Aorta (tissue), 5 donors: ENCODE measurements around the gene CLUH. TPM values are rescaled to one million over a fixed set of nuclear protein-coding genes. Genes with fewer than 3 reads are reported as not detected.
A peak's percentile ranks its signal among the peaks of the same experiment; 100 is the strongest.

ENCODE experiments used
- ATAC-seq: fragments of 200-7000 bp; cut with Tn5 transposase; one replicate; pipeline ENCODE4 v1.9.1; 2022; ENCODE audit warnings: moderate library complexity; ENCODE audit not compliant: low FRiP score
- DNase-seq, 2 donors: peaks; one replicate each; pipeline ENCODE4 v3.0.0-alpha.2; 2020
- H3K27ac ChIP-seq, 2 donors: one replicate each; pipeline ENCODE4 v1.5.1; 2013; ENCODE audit warnings: low read length in 2 of 2, mild to moderate bottlenecking in 2 of 2, moderate library complexity in 2 of 2, control low read depth in 1 of 2, inconsistent platforms in 1 of 2, low read depth in 1 of 2
- H3K27me3 ChIP-seq, 2 donors: one replicate each; pipeline ENCODE4 v1.6.1; 2013; ENCODE audit warnings: control low read depth in 1 of 2, low read length in 1 of 2, mild to moderate bottlenecking in 1 of 2, moderate library complexity in 1 of 2; ENCODE audit not compliant: insufficient read depth in 2 of 2, control insufficient read depth in 1 of 2
- H3K36me3 ChIP-seq, 2 donors: one replicate each; pipeline ENCODE4 v1.6.1; 2013; ENCODE audit warnings: control low read depth in 1 of 2, low read length in 1 of 2, mild to moderate bottlenecking in 1 of 2; ENCODE audit not compliant: insufficient read depth in 2 of 2, control insufficient read depth in 1 of 2
- H3K4me1 ChIP-seq, 2 donors: one replicate each; pipeline ENCODE4 v1.6.1; 2013; ENCODE audit warnings: low read length in 2 of 2, control low read depth in 1 of 2, mild to moderate bottlenecking in 1 of 2, moderate library complexity in 1 of 2; ENCODE audit not compliant: insufficient read depth in 2 of 2, control insufficient read depth in 1 of 2
- H3K4me3 ChIP-seq, 2 donors: one replicate each; pipeline ENCODE4 v1.5.1; 2013; ENCODE audit warnings: low read length in 2 of 2, control low read depth in 1 of 2, mild to moderate bottlenecking in 1 of 2
- H3K9me3 ChIP-seq: one replicate; pipeline ENCODE4 v1.6.1; 2013; ENCODE audit warnings: mild to moderate bottlenecking, low read length; ENCODE audit not compliant: control insufficient read depth
- WGBS, 2 donors: extraction: QIAGEN DNeasy Blood & Tissue Kit; methylation state at CpG; one replicate each; pipeline ENCODE4 v1.1.7; 2013; 5-methylcytosine and 5-hydroxymethylcytosine counted together
- intact Hi-C, 2 donors: fragments of 100-400 bp; cut with DNase I; formaldehyde crosslinking; loops; one replicate each; pipeline versions ENCODE4 v1.14.2 to v1.15.0; 2022
- polyA plus RNA-seq, 2 donors: library from polyadenylated mRNA; stranded (reverse); fragments of 200-250 nt; gene quantifications; one replicate each; pipeline ENCODE4 v1.2.3, GENCODE V29; 2013
- total RNA-seq, 2 donors: library from RNA; stranded (reverse); fragmentation: NEBNext Ultra II Directional; extraction: Animal tissue kit (Norgen Biotek cat#: 25700); gene quantifications; one replicate each; pipeline ENCODE4 v1.2.1, GENCODE V29; 2021
- donor health status: healthy with polysubstance abuse.
- donor health status: Bipolar disorder and iron deficiency.
- donor health status: DM: no; HTN: no; CAD: no.
- donor health status: DM: no; HTN: no; CAD: no.
- donor health status: DM: yes; HTN: yes; CAD: no.

CLUH gene
- total and polyA plus RNA-seq, 4 donors, result 17.3 to 35.1 (median 28.5) TPM

DNA sequence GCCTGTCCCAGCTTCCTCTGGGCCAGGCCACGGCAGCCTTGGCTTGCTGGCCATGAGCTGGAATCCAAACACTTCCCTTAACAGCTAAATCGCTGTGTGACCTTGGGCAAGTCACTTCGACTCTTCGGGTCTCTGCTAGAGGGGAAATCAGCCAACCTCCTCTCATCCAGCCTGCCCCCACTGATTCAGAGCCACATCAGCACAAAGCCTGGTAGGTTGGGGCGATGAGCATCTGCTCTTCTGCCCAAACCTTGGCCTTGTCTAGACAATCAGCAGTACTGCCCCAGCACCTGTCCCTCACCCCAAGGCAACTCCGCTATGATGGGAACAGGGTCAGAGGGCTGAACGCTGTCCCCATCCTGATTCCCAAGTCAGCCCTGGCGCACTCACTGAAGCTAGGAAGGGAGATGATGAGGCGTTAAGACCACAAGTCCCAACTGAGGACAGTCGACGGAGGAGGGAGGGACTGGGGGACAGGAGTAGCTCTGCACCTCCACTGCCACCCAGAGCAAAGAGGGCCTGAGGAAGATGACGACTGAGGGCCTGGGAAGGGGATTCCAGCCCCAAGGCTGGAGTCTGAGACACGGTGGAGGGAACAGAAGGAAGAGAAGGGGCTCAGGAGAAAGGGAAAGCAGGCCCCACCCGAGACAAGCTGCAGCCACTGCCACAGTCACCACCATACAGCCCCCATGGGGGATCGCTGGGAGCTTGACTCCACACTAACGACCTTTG is 1.3 kb downstream of the CLUH start:
- no peak for ATAC-seq
- DNase-seq, result no peak
- no peaks in the 10 kb centered on the region for H3K36me3 ChIP-seq
- H3K27me3 ChIP-seq, result no peaks in the 10 kb centered on the region
- H3K9me3 ChIP-seq, result no peaks in the 10 kb centered on the region
- 52 to 56% methylated on average over 16 of the region's 16 CpGs for WGBS, 2 donors
- intact Hi-C loops, result loop anchor here in 1 of 2 donors (5.0 kb wide), 1 partner anchor 198 kb away; the partner anchor contains the start of gene METTL16
- H3K4me3 ChIP-seq, result no peak overlapping the region
- H3K4me1 ChIP-seq, result peaks cover 0 to 2% of the 10 kb centered on the region in 2 donors
- no peak overlapping the region for H3K27ac ChIP-seq

DNA sequence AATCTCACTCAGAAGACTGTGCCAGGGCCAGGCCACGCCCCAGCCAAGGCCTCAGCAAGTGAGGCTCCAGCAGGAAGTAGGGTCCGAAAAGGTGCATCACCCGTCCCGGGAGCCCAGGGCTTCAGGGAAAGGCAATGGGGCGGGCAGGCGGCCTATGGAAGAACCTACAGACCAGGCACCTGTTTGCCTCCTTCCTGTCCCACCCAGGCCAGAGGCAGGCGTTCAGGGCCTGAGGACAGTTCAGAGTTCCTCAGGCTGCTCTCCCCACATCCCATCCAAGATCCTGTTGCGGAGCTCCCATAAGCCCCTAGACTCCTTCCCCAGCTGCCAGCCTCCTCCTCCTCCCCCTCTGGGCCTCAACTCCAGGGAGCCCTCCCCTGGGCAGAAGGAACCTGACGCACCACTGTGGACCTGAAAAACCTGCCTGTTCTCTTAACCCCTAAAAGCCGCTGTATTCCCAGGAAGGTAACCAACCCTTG is 2.3 kb downstream of the CLUH start:
- H3K4me3 ChIP-seq, result no peak overlapping the region
- WGBS, 2 donors, result 29 to 30% methylated on average over 10 of the region's 10 CpGs
- H3K4me1 ChIP-seq, result peaks cover 0 to 2% of the 10 kb centered on the region in 2 donors
- intact Hi-C loops, result no loop called here
- no peaks in the 10 kb centered on the region for H3K9me3 ChIP-seq
- DNase-seq (peak in 1 of 2 donors; percentile 60), ATAC-seq (no peak)
- H3K36me3 ChIP-seq, result no peaks in the 10 kb centered on the region
- H3K27me3 ChIP-seq, result no peaks in the 10 kb centered on the region
- peak overlapping the region in 1 of 2 donors; percentile 33 for H3K27ac ChIP-seq

DNA sequence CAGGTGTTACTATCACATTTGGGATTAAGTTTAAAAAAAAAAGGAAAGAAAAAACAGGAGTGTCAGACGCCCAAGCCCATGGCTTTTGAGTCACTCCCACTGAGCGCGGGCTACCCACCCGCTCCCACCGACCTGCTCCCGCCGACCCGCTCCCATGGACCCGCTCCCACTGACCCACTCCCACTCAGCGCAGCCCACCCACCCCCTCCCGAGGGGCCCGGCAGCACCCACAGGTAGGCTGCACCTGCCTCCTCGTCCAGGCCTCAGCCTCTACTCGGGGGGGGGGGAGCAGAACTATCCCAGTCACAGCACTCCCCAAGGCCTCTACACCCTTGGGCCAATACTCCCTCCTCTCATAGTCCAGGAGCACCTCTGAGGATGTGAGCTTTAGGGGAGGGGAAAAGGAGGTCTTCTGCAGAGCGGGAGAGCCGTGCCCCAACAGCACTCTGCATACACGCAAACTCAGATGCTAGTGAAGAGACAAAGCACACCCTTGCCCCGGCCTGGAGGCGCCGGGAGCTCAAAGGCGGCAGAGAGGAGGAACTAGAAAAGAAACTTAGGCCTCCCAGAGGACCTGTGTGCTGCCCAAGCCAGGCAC is 2.9 kb downstream of the CLUH start:
- Histone ChIP-seq H3K4me3 (no peak overlapping the region), H3K27ac (peak overlapping the region in 1 of 2 donors; percentile 33), H3K36me3 (no peaks in the 10 kb centered on the region), H3K4me1 (peaks cover 0 to 2% of the 10 kb centered on the region in 2 donors), H3K27me3 (no peaks in the 10 kb centered on the region), H3K9me3 (no peaks in the 10 kb centered on the region)
- ATAC-seq, result no peak
- intact Hi-C loops, result no loop called here
- DNase-seq, result peak in 1 of 2 donors; percentile 49
- 48 to 50% methylated on average over 18 to 21 of the region's 21 CpGs for WGBS, 2 donors

DNA sequence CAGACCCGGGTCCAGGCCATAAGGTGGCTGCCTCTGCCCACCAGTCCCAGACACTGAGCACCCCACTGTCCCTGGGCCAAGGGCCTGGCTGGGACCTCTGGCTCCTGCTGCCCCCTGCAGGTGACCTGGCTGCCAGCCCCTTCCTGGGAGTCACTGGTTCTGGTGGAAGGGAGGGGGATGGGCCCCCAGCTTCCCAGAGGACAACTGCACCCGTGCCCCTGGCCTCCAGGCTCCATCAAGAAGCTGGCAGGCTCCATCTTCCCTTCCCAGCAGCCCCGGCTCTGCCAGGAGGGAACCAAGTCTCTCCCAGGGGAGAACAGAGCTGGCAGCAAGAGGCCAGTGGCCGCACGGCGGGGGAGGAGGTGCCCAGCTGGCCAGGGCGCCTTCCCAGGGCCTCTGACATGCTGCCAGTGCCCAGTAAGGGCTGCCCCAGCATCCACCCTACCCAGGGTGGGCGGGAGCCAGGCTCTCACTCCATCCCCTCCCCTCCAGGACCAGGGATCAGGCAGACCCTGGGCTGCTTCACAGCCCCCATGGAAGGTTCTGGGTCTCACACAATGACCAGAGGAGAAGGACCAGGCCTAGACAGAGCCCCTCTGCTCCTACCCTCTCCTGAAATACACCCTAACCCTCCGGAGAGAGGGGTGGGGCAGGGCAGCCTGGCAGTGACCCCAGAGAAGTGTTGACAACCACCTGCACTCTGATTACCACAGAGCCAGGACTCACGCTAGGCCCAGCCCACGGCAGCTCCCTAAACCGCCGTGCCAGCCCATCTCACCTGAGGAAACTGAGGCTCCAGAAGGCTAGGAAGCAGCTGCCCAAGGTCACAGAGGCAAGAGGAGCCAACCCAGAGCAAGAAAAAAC is 3.6 kb downstream of the CLUH start:
- intact Hi-C loops, result no loop called here
- no peaks in the 10 kb centered on the region for H3K9me3 ChIP-seq
- peak; percentile 47 for ATAC-seq
- 17% methylated on average over 12 to 13 of the region's 13 CpGs for WGBS, 2 donors
- peaks cover 0 to 3% of the 10 kb centered on the region in 2 donors for H3K36me3 ChIP-seq
- peaks cover 0 to 2% of the 10 kb centered on the region in 2 donors for H3K4me1 ChIP-seq
- peak overlapping the region in 1 of 2 donors; percentile 13 for H3K27ac ChIP-seq
- DNase-seq, result peak; percentile 84 to 91
- H3K4me3 ChIP-seq, result no peak overlapping the region
- no peaks in the 10 kb centered on the region for H3K27me3 ChIP-seq

DNA sequence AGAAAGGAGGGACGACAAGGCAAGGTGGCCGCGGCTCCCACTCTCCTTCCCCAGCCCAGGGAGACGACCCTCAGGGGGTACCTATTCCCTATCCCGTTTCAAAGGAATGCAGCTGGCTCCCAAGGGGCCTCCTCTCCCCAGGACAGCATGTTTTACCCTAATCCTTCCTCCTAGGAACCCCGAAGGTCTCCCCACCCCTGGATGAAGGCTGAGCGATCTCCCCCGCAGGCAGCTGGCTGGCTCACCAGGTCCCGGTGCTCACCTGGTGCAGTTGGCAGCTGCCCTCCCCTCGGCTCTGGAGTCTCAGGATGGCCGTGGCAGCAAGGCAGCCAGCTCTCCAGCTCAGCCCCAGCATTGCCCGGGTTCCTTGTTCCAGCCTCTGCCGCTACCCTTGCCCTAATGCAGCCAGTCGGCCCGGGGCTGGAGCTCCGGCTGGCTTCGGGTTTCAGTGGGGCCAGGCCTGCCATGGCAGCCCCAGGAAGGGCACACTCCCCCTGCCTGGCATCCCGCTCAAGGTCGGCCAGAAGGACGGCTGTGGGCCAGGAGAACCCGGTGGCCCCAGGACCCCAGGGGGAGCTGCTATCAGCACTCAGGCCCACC is 4.6 kb downstream of the CLUH start:
- DNase-seq (peak; percentile 39 to 55), ATAC-seq (no peak)
- whole genome bisulfite sequencing, 2 donors, result 65 to 68% methylated on average over 17 to 21 of the region's 21 CpGs
- intact Hi-C loops, result no loop called here
- Histone ChIP-seq H3K36me3 (peaks cover 0 to 7% of the 10 kb centered on the region in 2 donors), H3K27me3 (no peaks in the 10 kb centered on the region), H3K4me1 (peaks cover 0 to 2% of the 10 kb centered on the region in 2 donors), H3K27ac (no peak overlapping the region), H3K4me3 (no peak overlapping the region), H3K9me3 (no peaks in the 10 kb centered on the region)

DNA sequence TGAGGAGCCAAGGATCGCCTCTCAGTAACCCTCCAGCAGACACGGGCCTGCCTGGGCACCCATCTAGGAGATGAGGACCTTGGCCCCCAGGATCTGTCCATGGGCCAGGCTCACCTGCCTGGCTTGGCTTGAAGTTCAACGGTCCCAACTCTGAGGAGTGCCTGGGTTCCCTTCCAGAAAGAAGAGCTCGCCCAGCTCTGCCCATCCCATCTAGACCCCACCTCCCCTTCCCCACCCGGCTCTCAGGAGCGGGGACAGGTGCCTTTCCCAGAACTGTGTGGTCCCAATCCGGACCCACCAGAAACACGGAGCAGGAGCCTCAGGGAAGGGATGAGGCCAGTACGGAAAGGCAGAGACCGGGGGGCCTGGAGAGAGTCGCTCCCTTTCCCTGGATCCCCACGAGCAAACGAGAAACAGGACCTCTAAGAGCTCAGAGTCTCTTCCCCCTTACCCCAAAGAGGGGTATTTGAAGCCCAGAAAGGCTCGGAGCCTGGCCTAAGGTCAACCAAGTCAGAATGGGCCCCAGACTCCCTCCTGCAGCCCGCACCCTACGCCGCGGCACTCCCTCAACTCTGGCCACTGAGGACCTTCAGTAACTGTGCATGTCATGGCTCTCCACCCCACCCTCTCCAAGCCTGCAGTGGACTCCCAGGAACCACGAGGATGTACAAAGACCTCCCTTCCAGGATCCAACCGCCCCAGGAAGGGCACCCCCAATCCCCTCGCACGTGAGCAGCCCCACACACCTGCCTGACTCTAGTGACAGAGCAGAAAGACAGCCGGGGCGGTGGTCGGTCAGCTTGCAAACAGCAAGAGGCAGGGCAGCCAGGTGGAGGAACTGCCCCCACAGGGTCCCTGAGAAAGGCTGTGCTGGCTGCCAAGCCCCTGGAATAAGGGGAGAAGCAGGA is 5.4 kb downstream of the CLUH start:
- peak; percentile 39 to 70 for DNase-seq
- Histone ChIP-seq H3K4me1 (peaks cover 0 to 2% of the 10 kb centered on the region in 2 donors), H3K9me3 (no peaks in the 10 kb centered on the region), H3K4me3 (no peak overlapping the region), H3K36me3 (peaks cover 0 to 8% of the 10 kb centered on the region in 2 donors), H3K27ac (no peak overlapping the region), H3K27me3 (no peaks in the 10 kb centered on the region)
- no peak for ATAC-seq
- WGBS, 2 donors, result 89 to 90% methylated on average over 25 of the region's 25 CpGs
- intact Hi-C loops, result no loop called here

DNA sequence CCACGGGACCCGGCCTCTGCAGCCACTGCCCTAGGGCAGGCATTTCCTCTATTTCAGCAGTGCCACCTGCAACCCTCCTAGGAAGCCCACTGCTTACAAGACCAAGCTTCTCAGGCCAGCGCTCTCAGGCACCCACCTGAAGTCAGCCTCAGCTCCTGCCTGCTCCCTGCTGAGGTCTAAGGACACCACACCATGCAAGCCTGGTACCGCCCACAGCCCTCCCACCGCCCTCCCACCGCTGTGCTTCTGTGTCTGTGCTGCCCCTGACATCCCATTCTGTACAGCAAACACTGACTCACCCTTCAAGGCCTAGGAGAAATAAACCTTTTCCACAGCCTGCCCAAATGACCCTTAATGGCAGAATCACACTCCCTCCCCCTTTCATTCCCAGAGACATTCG is 6.3 kb downstream of the CLUH start:
- DNase-seq, result peak; percentile 18 to 43
- Histone ChIP-seq H3K4me1 (peaks cover 0 to 2% of the 10 kb centered on the region in 2 donors), H3K4me3 (no peak overlapping the region), H3K27me3 (no peaks in the 10 kb centered on the region), H3K9me3 (no peaks in the 10 kb centered on the region), H3K36me3 (peaks cover 0 to 10% of the 10 kb centered on the region in 2 donors), H3K27ac (no peak overlapping the region)
- ATAC-seq, result no peak
- intact Hi-C loops, result no loop called here
- WGBS, 2 donors, result 85 to 91% methylated on average over 7 of the region's 7 CpGs
